ENCODE measurements around the gene PXDC1.

- TF ChIP-seq, protein P1, sequence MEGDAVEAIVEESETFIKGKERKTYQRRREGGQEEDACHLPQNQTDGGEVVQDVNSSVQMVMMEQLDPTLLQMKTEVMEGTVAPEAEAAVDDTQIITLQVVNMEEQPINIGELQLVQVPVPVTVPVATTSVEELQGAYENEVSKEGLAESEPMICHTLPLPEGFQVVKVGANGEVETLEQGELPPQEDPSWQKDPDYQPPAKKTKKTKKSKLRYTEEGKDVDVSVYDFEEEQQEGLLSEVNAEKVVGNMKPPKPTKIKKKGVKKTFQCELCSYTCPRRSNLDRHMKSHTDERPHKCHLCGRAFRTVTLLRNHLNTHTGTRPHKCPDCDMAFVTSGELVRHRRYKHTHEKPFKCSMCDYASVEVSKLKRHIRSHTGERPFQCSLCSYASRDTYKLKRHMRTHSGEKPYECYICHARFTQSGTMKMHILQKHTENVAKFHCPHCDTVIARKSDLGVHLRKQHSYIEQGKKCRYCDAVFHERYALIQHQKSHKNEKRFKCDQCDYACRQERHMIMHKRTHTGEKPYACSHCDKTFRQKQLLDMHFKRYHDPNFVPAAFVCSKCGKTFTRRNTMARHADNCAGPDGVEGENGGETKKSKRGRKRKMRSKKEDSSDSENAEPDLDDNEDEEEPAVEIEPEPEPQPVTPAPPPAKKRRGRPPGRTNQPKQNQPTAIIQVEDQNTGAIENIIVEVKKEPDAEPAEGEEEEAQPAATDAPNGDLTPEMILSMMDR (conservative IDR thresholded peaks at IDR 0.05): no peak
- TF ChIP-seq EZH2 (IDR thresholded peaks at IDR 0.05; ENCODE audit: low read depth): no peak
Observed at GRCh38 chr6:3791526-3792203, 40.2 kb upstream of the PXDC1 start.
